Measurements from ENCODE around the gene BMI1.

BMI1 gene

GRCh38 chr10:22368981-22369380 lies 48.1 kb downstream of the BMI1 start:
- DNase-seq: no peak

GRCh38 chr10:22369434-22370072 lies 48.7 kb downstream of the BMI1 start:
- no peak for DNase-seq

GRCh38 chr10:22370320-22370719 lies 49.4 kb downstream of the BMI1 start:
- no peak for DNase-seq

GRCh38 chr10:22372298-22372697 lies 51.4 kb downstream of the BMI1 start:
- DNase-seq: no peak

- no peak for DNase-seq
Observed at GRCh38 chr10:22372917-22373316, 52.0 kb downstream of the BMI1 start.

- DNase-seq: no peak
Observed at GRCh38 chr10:22374489-22375126, 53.7 kb downstream of the BMI1 start.

- no peak for DNase-seq
Observed at GRCh38 chr10:22379059-22379458, 58.2 kb downstream of the BMI1 start.
